DND-41 (cell line): ENCODE measurements around the gene PLA2G4B.

ENCODE experiments used
- ATAC-seq: fragments of 200-7000 bp; cut with Tn5 transposase; 3 replicates; pipeline ENCODE4 v1.9.1; 2021; ENCODE audit warnings: low read depth; ENCODE audit not compliant: insufficient read depth
- DNase-seq: peaks from one replicate; pipeline ENCODE4 v3.0.0-alpha.2; 2020
- H2AFZ ChIP-seq: 2 replicates; pipeline ENCODE4 v1.6.0; 2012; ENCODE audit warnings: low read depth, low read length
- H3K27ac ChIP-seq: 2 replicates; pipeline ENCODE4 v1.5.1; 2012; ENCODE audit warnings: low read length, inconsistent platforms
- H3K27me3 ChIP-seq: fragments of 200-600 bp; sonication (generic); 2 replicates; pipeline ENCODE4 v1.6.0; 2012; ENCODE audit warnings: low read length, mild to moderate bottlenecking, inconsistent platforms; ENCODE audit not compliant: insufficient read depth, poor library complexity
- H3K36me3 ChIP-seq: 2 replicates; pipeline ENCODE4 v1.5.1; 2012; ENCODE audit warnings: low read length, inconsistent platforms; ENCODE audit not compliant: insufficient read depth
- H3K4me1 ChIP-seq: 2 replicates; pipeline ENCODE4 v1.5.1; 2012; ENCODE audit warnings: mild to moderate bottlenecking, low read length; ENCODE audit not compliant: insufficient read depth
- H3K4me2 ChIP-seq: 2 replicates; pipeline ENCODE4 v1.6.0; 2012; ENCODE audit warnings: mild to moderate bottlenecking, moderate library complexity, low read length, inconsistent platforms; ENCODE audit not compliant: insufficient read depth
- H3K4me3 ChIP-seq, 2 experiments: fragments of 200-600 bp in 1 of 2; shearing (Covaris generic) in 1 of 2; 2 replicates each; pipeline ENCODE4 v1.5.1; 2012 to 2016; ENCODE audit warnings: inconsistent platforms in 2 of 2, low read length in 2 of 2, mild to moderate bottlenecking in 2 of 2, low read depth in 1 of 2, moderate library complexity in 1 of 2
- H3K79me2 ChIP-seq: 2 replicates; pipeline ENCODE4 v1.6.0; 2012; ENCODE audit warnings: low read length, inconsistent platforms; ENCODE audit not compliant: insufficient read depth
- H3K9ac ChIP-seq: 2 replicates; pipeline ENCODE4 v1.6.0; 2012; ENCODE audit warnings: low read depth, mild to moderate bottlenecking, inconsistent platforms, low read length, moderate library complexity
- H3K9me3 ChIP-seq: 2 replicates; pipeline ENCODE4 v1.5.1; 2012; ENCODE audit warnings: low read length, moderate library complexity, mild to moderate bottlenecking, inconsistent platforms; ENCODE audit not compliant: insufficient read depth, severe bottlenecking
- H4K20me1 ChIP-seq: 2 replicates; pipeline ENCODE4 v1.6.0; 2012; ENCODE audit warnings: low read length; ENCODE audit not compliant: insufficient read depth
- EZH2 ChIP-seq: IDR thresholded peaks from 3 replicates; pipeline ENCODE4 v1.6.1; 2012; ENCODE audit warnings: borderline replicate concordance, low read depth, mild to moderate bottlenecking, moderate library complexity, low read length, inconsistent platforms; ENCODE audit not compliant: severe bottlenecking
- TF ChIP-seq, protein P1 (sequence below): IDR thresholded peaks from 2 replicates; pipeline ENCODE4 v1.5.1; 2012; ENCODE audit warnings: borderline replicate concordance, low read length, moderate library complexity, mild to moderate bottlenecking; ENCODE audit not compliant: poor library complexity, severe bottlenecking; ENCODE audit errors: extremely low read depth

Gene PLA2G4B

DNA sequence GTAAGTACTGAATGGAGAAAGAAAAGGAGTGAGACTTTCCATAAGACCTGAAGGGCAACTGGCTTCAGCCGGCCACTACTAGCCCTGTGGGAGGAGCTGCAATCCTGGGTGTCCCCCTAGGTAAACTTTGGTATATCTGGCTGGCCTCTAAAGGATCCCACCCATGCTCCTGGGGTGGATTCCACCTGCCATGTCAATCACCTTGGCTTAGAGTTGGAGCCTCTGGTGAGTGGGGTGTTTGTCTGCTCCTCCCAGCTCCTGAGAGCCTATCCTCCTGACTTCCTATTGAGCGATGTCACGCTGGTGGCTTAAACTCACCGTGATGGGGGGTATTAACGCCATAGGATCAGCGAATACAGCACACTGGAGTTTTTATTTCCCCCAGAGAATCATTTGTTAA lies 52.6 kb downstream of the PLA2G4B start:
- DNase-seq, result no peak
- no peak for ATAC-seq
- H3K27me3 ChIP-seq, result no peaks in the 10 kb centered on the region
- H3K79me2 ChIP-seq, result no peaks in the 10 kb centered on the region
- no peak overlapping the region for H3K9ac ChIP-seq
- no peak overlapping the region for H3K27ac ChIP-seq
- no peak overlapping the region for H3K4me2 ChIP-seq
- no peaks in the 10 kb centered on the region for H3K9me3 ChIP-seq
- H4K20me1 ChIP-seq, result no peaks in the 10 kb centered on the region
- no peaks in the 10 kb centered on the region for H3K36me3 ChIP-seq
- TF ChIP-seq, protein P1, sequence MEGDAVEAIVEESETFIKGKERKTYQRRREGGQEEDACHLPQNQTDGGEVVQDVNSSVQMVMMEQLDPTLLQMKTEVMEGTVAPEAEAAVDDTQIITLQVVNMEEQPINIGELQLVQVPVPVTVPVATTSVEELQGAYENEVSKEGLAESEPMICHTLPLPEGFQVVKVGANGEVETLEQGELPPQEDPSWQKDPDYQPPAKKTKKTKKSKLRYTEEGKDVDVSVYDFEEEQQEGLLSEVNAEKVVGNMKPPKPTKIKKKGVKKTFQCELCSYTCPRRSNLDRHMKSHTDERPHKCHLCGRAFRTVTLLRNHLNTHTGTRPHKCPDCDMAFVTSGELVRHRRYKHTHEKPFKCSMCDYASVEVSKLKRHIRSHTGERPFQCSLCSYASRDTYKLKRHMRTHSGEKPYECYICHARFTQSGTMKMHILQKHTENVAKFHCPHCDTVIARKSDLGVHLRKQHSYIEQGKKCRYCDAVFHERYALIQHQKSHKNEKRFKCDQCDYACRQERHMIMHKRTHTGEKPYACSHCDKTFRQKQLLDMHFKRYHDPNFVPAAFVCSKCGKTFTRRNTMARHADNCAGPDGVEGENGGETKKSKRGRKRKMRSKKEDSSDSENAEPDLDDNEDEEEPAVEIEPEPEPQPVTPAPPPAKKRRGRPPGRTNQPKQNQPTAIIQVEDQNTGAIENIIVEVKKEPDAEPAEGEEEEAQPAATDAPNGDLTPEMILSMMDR, result no peak
- TF ChIP-seq EZH2, result no peak
- H2AFZ ChIP-seq, result no peak overlapping the region
- H3K4me3 ChIP-seq, result no peak overlapping the region
- H3K4me1 ChIP-seq, result no peaks in the 10 kb centered on the region

DNA sequence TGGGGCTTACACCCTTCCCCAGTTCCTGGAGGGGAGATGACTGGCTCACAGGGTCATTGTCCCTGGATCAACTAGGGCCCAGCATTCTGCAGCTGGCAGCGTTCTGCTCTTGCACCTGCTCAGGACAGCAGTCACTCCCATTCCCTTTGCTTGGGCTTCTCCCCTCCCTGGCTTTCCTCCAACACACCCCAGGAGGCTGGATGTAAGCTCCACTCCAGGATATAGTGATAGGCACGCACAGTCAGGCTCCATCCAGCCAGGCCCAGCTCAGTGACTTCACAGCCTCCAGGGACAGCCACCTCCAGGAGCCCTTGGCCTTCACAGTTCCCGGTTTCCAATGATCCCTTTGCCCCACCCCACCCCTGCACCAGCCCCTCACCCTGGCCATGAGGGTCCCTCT lies 53.3 kb downstream of the PLA2G4B start:
- DNase-seq (no peak), ATAC-seq (no peak)
- no peak overlapping the region for H2AFZ ChIP-seq
- no peak overlapping the region for H3K4me3 ChIP-seq
- H3K27ac ChIP-seq, result no peak overlapping the region
- H3K9ac ChIP-seq, result no peak overlapping the region
- TF ChIP-seq, protein P1, result no peak
- TF ChIP-seq EZH2, result no peak
- H3K36me3 ChIP-seq, result no peaks in the 10 kb centered on the region
- no peak overlapping the region for H3K4me2 ChIP-seq
- no peaks in the 10 kb centered on the region for H3K79me2 ChIP-seq
- H3K4me1 ChIP-seq, result no peaks in the 10 kb centered on the region
- no peaks in the 10 kb centered on the region for H3K9me3 ChIP-seq
- H3K27me3 ChIP-seq, result no peaks in the 10 kb centered on the region
- no peaks in the 10 kb centered on the region for H4K20me1 ChIP-seq

DNA sequence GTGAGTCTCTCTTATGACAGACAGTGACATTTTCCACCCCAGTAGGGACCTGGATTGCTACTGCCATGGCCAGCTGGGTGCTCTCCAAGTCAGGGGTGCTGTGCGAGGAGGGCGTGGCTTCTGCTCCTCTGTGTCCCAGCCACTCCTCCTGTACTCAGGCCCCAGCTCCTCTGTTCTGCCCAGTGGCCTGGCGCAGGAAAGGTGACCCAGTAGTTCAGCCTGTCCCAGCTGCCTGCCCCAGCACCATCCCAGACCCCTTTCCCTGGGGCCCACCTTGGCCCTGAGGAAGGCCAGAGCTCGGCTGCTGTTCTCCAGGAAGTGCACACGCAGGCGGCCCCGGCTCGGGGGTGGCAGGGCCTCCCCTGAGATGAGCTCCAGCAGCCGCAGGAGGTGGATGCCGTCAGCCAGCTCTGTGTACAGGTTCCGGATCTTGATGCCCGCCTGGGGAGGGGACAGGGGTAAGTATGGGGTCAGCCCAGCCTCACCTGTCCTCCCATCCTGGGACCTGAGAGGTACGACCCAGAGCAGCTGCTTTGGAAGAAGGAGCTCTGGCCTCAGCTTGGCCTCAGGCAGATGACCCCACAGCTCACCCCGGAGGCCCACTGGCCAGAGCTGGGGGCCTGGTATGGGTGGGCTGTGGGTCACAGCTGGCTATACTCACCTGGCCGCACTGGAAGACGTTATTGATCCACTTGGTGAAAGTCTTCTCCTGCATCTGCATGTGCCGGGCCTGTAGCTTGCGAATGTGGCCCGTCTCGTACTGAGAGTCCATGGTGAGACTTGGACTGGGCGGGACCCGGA lies 54.2 kb downstream of the PLA2G4B start:
- Histone ChIP-seq H3K4me3 (no peak overlapping the region), H3K79me2 (no peaks in the 10 kb centered on the region), H2AFZ (no peak overlapping the region), H3K4me1 (no peaks in the 10 kb centered on the region), H3K27ac (no peak overlapping the region), H3K9me3 (no peaks in the 10 kb centered on the region), H4K20me1 (no peaks in the 10 kb centered on the region), H3K9ac (no peak overlapping the region), H3K4me2 (no peak overlapping the region), H3K27me3 (no peaks in the 10 kb centered on the region), H3K36me3 (no peaks in the 10 kb centered on the region)
- TF ChIP-seq, protein P1, result no peak
- no peak for TF ChIP-seq EZH2
- DNase-seq, result no peak
- ATAC-seq, result no peak
